Right cardiac atrium (tissue), 5 donors: ENCODE measurements around the gene MAN1A2. TPM values are rescaled to one million over a fixed set of nuclear protein-coding genes. Genes with fewer than 3 reads are reported as not detected.

Experiments used
- ATAC-seq, 2 donors: fragments of 200-7000 bp; cut with Tn5 transposase; one replicate each; pipeline versions ENCODE4 v1.8.0 to v1.9.1; 2020; ENCODE audit warnings: moderate library complexity in 2 of 2, mild to moderate bottlenecking in 1 of 2
- DNase-seq, 3 donors: peaks; one replicate each; pipeline ENCODE4 v3.0.0-alpha.2; 2020
- H3K27ac ChIP-seq: one replicate; pipeline ENCODE4 v1.5.1; 2013; ENCODE audit warnings: mild to moderate bottlenecking, low read length, control low read depth, moderate library complexity
- H3K27me3 ChIP-seq: one replicate; pipeline ENCODE4 v1.6.1; 2013; ENCODE audit not compliant: control insufficient read depth, insufficient read depth
- H3K4me1 ChIP-seq: one replicate; pipeline ENCODE4 v1.6.1; 2013; ENCODE audit warnings: low read length; ENCODE audit not compliant: control insufficient read depth, insufficient read depth
- H3K4me3 ChIP-seq: one replicate; pipeline ENCODE4 v1.5.1; 2013; ENCODE audit warnings: low read length, control low read depth
- H3K9me3 ChIP-seq: one replicate; pipeline ENCODE4 v1.6.1; 2013; ENCODE audit warnings: low read length; ENCODE audit not compliant: control insufficient read depth
- WGBS: extraction: QIAGEN DNeasy Blood & Tissue Kit; methylation state at CpG from one replicate; pipeline ENCODE4 v1.1.7; 2013; 5-methylcytosine and 5-hydroxymethylcytosine counted together
- intact Hi-C, 4 donors: fragments of 100-400 bp; cut with DNase I; formaldehyde crosslinking; loops; one replicate each; pipeline versions ENCODE4 v1.11.0 to v1.14.0; 2022 to 2023
- polyA plus RNA-seq: library from polyadenylated mRNA; stranded (reverse); fragments of 200-250 nt; gene quantifications from one replicate; pipeline ENCODE4 v1.2.3, GENCODE V29; 2013
- total RNA-seq, 4 donors: library from RNA; stranded (reverse); fragmentation: NEBNext Ultra II Directional; extraction: Animal tissue kit (Norgen Biotek cat#: 25700); gene quantifications; one replicate each; pipeline ENCODE4 v1.2.1, GENCODE V29; 2021
- donor health status: healthy with polysubstance abuse.
- donor health status: DM: no; HTN: yes; CAD: no.
- donor health status: DM: no; HTN: no; CAD: no.
- donor health status: DM: no; HTN: yes; CAD: no; lungs with severe emphysema.
- donor health status: DM: yes; HTN: yes; CAD: no.

MAN1A2 gene
- total and polyA plus RNA-seq, 5 donors = 8.8 to 49.0 (median 43.4) TPM

GRCh38 chr1:117578466-117578865, 211.2 kb downstream of the MAN1A2 start:
- intact Hi-C loops = no loop called here

More at GRCh38 chr1:117578466-117578865, 211.2 kb downstream of the MAN1A2 start:
- Histone ChIP-seq H3K9me3 (no peaks in the 10 kb centered on the region), H3K4me3 (no peak overlapping the region), H3K27ac (no peak overlapping the region), H3K4me1 (no peaks in the 10 kb centered on the region), H3K27me3 (no peaks in the 10 kb centered on the region)
- no peak for DNase-seq
- 89% methylated on average over 4 of the region's 4 CpGs for WGBS
- no peak for ATAC-seq

Other genes with a start within 250 kb of the MAN1A2 start
- 10 to 100 TPM in 3 of 4 donors, 1 to 10 TPM in 1; 8.9 to 21.9 (median 18.6) TPM for gene TRIM45, start 245.7 kb upstream of the MAN1A2 start, total RNA-seq
- 11.5 TPM for gene TRIM45, start 245.7 kb upstream of the MAN1A2 start, polyA plus RNA-seq
- under 1 TPM in 2 of 4 donors, not detected in 2; 0.11 to 0.25 TPM for gene VTCN1, start 156.5 kb upstream of the MAN1A2 start, total RNA-seq
- gene VTCN1, start 156.5 kb upstream of the MAN1A2 start, polyA plus RNA-seq = 0.05 TPM
- gene TENT5C, start 238.6 kb downstream of the MAN1A2 start, total RNA-seq = 10 to 100 TPM; 20.4 to 33.1 (median 31.7) TPM
- gene TENT5C, start 238.6 kb downstream of the MAN1A2 start, polyA plus RNA-seq = 9.5 TPM